Measurements from ENCODE around the gene ADAMTS20. TPM values are rescaled to one million over a fixed set of nuclear protein-coding genes. Genes with fewer than 3 reads are reported as not detected.
"Not testable (repeated sequence)": the region's sequence is repeated elsewhere in the genome, so short reads cannot be mapped to it uniquely, and the experiment has no call there.

Gene ADAMTS20
- total RNA-seq, 1 experiment from 2014 or later: not detected

GRCh38 chr12:43544703-43545102 lies 7.3 kb downstream of the ADAMTS20 start:
- intact Hi-C loops (cut with micrococcal nuclease): no loop called here
- ChIA-PET CTCF (interaction anchor here (0.7 to 1.0 kb wide), 2 partner anchors 43 to 1595 kb away, joined by 3 read pairs; no protein-coding TSS in a partner anchor), POLR2A (no interaction called here)
- H3K27ac Mint-ChIP-seq (ENCODE audit: low read depth, unreplicated experiment): no peak overlapping the region
- no peak for DNase-seq (ENCODE audit: unreplicated experiment)
- no TSS peak for BruUV-seq (replicated peaks)
- H3K36me3 Mint-ChIP-seq (ENCODE audit: insufficient read depth, unreplicated experiment): no peaks in the 10 kb centered on the region
- H3K9me3 Mint-ChIP-seq (ENCODE audit: unreplicated experiment): no peaks in the 10 kb centered on the region
- H3K27me3 Mint-ChIP-seq (ENCODE audit: insufficient read depth, unreplicated experiment): peaks cover 58% of the 10 kb centered on the region
- TF ChIP-seq, protein P1, sequence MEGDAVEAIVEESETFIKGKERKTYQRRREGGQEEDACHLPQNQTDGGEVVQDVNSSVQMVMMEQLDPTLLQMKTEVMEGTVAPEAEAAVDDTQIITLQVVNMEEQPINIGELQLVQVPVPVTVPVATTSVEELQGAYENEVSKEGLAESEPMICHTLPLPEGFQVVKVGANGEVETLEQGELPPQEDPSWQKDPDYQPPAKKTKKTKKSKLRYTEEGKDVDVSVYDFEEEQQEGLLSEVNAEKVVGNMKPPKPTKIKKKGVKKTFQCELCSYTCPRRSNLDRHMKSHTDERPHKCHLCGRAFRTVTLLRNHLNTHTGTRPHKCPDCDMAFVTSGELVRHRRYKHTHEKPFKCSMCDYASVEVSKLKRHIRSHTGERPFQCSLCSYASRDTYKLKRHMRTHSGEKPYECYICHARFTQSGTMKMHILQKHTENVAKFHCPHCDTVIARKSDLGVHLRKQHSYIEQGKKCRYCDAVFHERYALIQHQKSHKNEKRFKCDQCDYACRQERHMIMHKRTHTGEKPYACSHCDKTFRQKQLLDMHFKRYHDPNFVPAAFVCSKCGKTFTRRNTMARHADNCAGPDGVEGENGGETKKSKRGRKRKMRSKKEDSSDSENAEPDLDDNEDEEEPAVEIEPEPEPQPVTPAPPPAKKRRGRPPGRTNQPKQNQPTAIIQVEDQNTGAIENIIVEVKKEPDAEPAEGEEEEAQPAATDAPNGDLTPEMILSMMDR (IDR thresholded peaks at IDR 0.05; ENCODE audit: unreplicated experiment): no peak
- H3K4me1 Mint-ChIP-seq (ENCODE audit: insufficient read depth, unreplicated experiment): no peaks in the 10 kb centered on the region
- no peak overlapping the region for H3K4me3 Mint-ChIP-seq (ENCODE audit: unreplicated experiment)

GRCh38 chr12:43540470-43540869 lies 11.5 kb downstream of the ADAMTS20 start:
- TF ChIP-seq, protein P1 (IDR thresholded peaks at IDR 0.05; ENCODE audit: unreplicated experiment): no peak
- H3K9me3 Mint-ChIP-seq (ENCODE audit: unreplicated experiment): no peaks in the 10 kb centered on the region
- DNase-seq (ENCODE audit: unreplicated experiment): no peak
- no peak overlapping the region for H3K4me3 Mint-ChIP-seq (ENCODE audit: unreplicated experiment)
- no peaks in the 10 kb centered on the region for H3K36me3 Mint-ChIP-seq (ENCODE audit: insufficient read depth, unreplicated experiment)
- intact Hi-C loops (cut with micrococcal nuclease): no loop called here
- H3K4me1 Mint-ChIP-seq (ENCODE audit: insufficient read depth, unreplicated experiment): no peaks in the 10 kb centered on the region
- no peak overlapping the region for H3K27ac Mint-ChIP-seq (ENCODE audit: low read depth, unreplicated experiment)
- ChIA-PET CTCF (interaction anchor here (1.2 kb wide), 1 partner anchor 33 kb away, joined by 4 read pairs; no protein-coding TSS in a partner anchor), POLR2A (interaction anchor here (0.5 kb wide), 1 partner anchor 1397 kb away, joined by 4 read pairs; no protein-coding TSS in a partner anchor)
- no TSS peak for BruUV-seq (replicated peaks)
- peaks cover 44% of the 10 kb centered on the region for H3K27me3 Mint-ChIP-seq (ENCODE audit: insufficient read depth, unreplicated experiment)

- H3K4me1 Mint-ChIP-seq (ENCODE audit: insufficient read depth, unreplicated experiment); H3K27ac Mint-ChIP-seq (ENCODE audit: low read depth, unreplicated experiment); H3K4me3 Mint-ChIP-seq (ENCODE audit: unreplicated experiment); BruUV-seq (replicated peaks); intact Hi-C loops (cut with micrococcal nuclease); H3K36me3 Mint-ChIP-seq (ENCODE audit: insufficient read depth, unreplicated experiment); H3K9me3 Mint-ChIP-seq (ENCODE audit: unreplicated experiment); CTCF ChIA-PET; POLR2A ChIA-PET; DNase-seq (ENCODE audit: unreplicated experiment): not testable (repeated sequence)
- peaks cover 28% of the 10 kb centered on the region for H3K27me3 Mint-ChIP-seq (ENCODE audit: insufficient read depth, unreplicated experiment)
Observed at GRCh38 chr12:43537675-43538074, 14.3 kb downstream of the ADAMTS20 start.

GRCh38 chr12:43516045-43516444 lies 36.0 kb downstream of the ADAMTS20 start:
- Mint-ChIP-seq H3K27ac (ENCODE audit: low read depth, unreplicated experiment) (no peak overlapping the region), H3K4me3 (ENCODE audit: unreplicated experiment) (no peak overlapping the region), H3K9me3 (ENCODE audit: unreplicated experiment) (no peaks in the 10 kb centered on the region), H3K27me3 (ENCODE audit: insufficient read depth, unreplicated experiment) (peaks cover 52% of the 10 kb centered on the region), H3K36me3 (ENCODE audit: insufficient read depth, unreplicated experiment) (no peaks in the 10 kb centered on the region), H3K4me1 (ENCODE audit: insufficient read depth, unreplicated experiment) (no peaks in the 10 kb centered on the region)
- no TSS peak for BruUV-seq (replicated peaks)
- TF ChIP-seq, protein P1 (IDR thresholded peaks at IDR 0.05; ENCODE audit: unreplicated experiment): no peak
- ChIA-PET CTCF (interaction anchor here (0.7 kb wide), 1 partner anchor 32 kb away, joined by 3 read pairs; no protein-coding TSS in a partner anchor), POLR2A (no interaction called here)
- intact Hi-C loops (cut with micrococcal nuclease): no loop called here
- DNase-seq (ENCODE audit: unreplicated experiment): no peak

DNA sequence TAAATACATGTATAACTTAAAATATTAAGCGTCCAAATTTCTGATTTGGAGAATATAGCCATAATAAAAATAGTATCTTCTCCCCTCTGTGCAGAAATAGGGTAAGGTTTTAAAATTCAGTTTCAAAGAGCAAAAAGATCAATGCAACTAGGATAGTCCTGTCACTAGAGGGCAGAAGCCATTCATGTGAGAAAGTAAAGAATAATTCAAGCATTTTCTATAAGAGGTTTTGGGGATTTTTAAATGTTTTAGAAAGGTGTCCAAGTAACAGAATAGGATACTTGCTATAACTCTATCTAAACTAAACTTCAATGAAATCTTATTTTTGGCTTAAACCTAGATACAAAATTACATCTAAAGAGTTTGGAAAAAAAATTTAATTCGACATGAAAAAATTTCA lies 50.3 kb downstream of the ADAMTS20 start:
- no peaks in the 10 kb centered on the region for H3K9me3 Mint-ChIP-seq (ENCODE audit: unreplicated experiment)
- no peak overlapping the region for H3K27ac Mint-ChIP-seq (ENCODE audit: low read depth, unreplicated experiment)
- no peaks in the 10 kb centered on the region for H3K4me1 Mint-ChIP-seq (ENCODE audit: insufficient read depth, unreplicated experiment)
- intact Hi-C loops (cut with micrococcal nuclease): loop anchor here (1.0 to 5.0 kb wide), 3 partner anchors 176 to 381 kb away; no protein-coding TSS in a partner anchor
- peaks cover 59% of the 10 kb centered on the region for H3K27me3 Mint-ChIP-seq (ENCODE audit: insufficient read depth, unreplicated experiment)
- no peak overlapping the region for H3K4me3 Mint-ChIP-seq (ENCODE audit: unreplicated experiment)
- TF ChIP-seq, protein P1 (IDR thresholded peaks at IDR 0.05; ENCODE audit: unreplicated experiment): peak; percentile 53
- ChIA-PET CTCF (interaction anchor here (0.8 to 2.3 kb wide), 11 partner anchors 32 to 375 kb away, joined by 3 to 24 read pairs (median 4); no protein-coding TSS in a partner anchor), POLR2A (no interaction called here)
- no TSS peak for BruUV-seq (replicated peaks)
- no peaks in the 10 kb centered on the region for H3K36me3 Mint-ChIP-seq (ENCODE audit: insufficient read depth, unreplicated experiment)
- peak; percentile 45 for DNase-seq (ENCODE audit: unreplicated experiment)

All from MCF 10A (cell line).